Renal cortex interstitium (tissue), 11 donors: ENCODE results near the gene AFF2. TPM values are rescaled to one million over a fixed set of nuclear protein-coding genes. Genes with fewer than 3 reads are reported as not detected.

Source experiments
- DNase-seq, 11 donors: peaks; one replicate each; pipeline ENCODE4 v3.0.0-alpha.2; 2013; ENCODE audit warnings: low read depth in 9 of 11, low spot score in 4 of 11; ENCODE audit errors: extremely low read depth in 1 of 11
- polyA plus RNA-seq, 3 donors: library from polyadenylated mRNA; unstranded; fragments of 120-200 nt; gene quantifications; one replicate each; pipeline ENCODE4 v1.2.1, GENCODE V29; 2013; ENCODE audit not compliant: insufficient read length in 3 of 3

AFF2 gene
- polyA plus RNA-seq, 3 donors: 4.5 to 6.3 (median 5.3) TPM

GRCh38 chrX:148788449-148788848, 288.0 kb downstream of the AFF2 start:
- DNase-seq: no peak

DNA sequence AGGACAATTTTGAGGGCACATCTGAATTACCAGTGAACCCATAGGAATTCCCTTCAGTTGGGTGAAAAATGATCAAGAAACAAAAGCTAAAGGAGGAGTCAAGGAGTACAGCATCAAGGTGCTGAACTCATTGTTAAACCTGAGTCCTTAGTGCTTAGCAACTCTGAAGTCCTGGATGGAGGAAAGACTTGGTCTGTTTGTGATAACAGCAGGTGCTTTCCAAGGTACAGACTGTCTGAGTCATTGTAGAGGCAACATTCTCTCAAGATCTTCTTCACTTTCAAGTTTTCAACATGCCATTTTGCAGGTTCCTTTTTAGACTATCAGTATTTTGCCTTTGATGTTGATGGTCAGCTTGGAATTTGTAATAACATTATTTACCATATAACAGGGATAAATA, 293.9 kb downstream of the AFF2 start:
- DNase-seq: no peak

DNA sequence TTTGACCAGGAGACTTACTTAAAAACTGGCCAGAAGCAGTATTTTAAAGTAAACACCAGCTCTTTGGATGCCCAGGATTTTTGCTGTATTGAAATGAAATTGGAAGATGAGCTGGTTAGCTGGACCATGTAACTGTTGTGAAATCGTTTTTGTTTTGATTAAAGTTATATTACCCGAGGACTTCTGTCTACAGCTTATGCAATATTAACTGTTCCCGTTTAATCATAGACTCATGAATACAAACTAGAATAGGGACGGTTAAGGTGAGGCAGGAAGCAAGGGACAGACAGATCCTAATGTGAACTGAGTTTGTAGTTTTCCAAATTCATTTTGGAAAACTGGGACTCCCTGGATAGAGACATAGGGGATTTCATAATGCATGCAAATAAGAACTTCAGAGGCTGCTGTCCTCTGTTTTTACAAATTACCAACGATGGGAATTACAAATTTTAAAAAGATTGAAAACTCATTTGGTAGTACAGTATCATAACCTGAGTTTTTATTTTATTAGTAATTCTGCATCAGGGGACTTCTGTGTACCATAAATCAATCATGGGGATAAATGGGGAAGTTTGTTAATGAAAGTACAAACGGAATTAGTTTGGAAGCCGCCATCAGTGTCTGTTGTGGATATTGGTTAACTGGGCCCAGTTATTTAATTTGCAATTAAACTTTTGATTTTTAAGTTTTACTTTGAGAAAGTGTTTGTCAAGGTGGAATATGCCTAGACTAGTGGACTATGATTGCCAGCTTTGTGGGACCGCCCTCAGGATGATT, 304.4 kb downstream of the AFF2 start:
- DNase-seq: no peak

- DNase-seq: no peak
These were observed 305.9 kb downstream of the AFF2 start for GRCh38 chrX:148806145-148806870.

DNA sequence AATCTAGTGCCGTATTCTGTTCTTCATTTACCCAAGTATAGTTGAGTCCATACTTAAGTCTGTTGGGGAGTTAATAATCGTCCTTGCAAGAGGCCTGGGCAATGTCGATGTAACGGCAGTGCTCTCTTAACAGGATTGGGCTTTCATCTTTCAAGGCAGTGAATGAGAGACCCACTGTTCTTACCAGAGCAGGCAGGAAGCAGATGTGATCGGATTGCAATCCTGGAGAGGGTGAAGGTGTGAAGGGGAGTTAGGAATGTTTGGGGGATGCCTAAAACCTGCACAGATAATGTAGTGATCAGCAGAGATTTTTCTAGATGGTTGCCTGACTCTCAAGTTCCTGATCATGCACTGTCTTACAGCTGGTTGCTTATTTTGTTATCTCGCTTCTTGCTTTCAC, 308.4 kb downstream of the AFF2 start:
- DNase-seq: no peak

- no peak for DNase-seq
These were observed 310.8 kb downstream of the AFF2 start for GRCh38 chrX:148811236-148811635.

GRCh38 chrX:148813422-148813821, 313.0 kb downstream of the AFF2 start:
- no peak for DNase-seq

DNA sequence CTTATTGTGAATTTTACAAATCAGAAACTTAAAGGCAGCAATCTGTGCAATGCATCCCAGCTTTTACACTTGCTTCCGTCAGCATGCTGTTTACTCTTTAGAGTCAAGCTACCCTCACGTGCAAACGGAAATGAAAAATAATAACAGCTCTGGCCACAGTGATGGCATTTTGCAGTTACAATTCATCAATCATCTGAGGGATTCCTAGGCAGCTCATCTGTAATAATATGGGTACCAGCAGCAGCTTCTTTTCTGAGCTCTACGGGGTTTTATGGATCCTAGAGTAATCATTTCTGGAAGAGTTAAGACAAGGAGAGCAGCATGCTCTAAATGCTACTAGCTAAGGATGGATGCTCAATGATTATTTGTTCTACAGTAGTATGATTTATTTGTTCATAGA, 313.6 kb downstream of the AFF2 start:
- DNase-seq: no peak

DNA sequence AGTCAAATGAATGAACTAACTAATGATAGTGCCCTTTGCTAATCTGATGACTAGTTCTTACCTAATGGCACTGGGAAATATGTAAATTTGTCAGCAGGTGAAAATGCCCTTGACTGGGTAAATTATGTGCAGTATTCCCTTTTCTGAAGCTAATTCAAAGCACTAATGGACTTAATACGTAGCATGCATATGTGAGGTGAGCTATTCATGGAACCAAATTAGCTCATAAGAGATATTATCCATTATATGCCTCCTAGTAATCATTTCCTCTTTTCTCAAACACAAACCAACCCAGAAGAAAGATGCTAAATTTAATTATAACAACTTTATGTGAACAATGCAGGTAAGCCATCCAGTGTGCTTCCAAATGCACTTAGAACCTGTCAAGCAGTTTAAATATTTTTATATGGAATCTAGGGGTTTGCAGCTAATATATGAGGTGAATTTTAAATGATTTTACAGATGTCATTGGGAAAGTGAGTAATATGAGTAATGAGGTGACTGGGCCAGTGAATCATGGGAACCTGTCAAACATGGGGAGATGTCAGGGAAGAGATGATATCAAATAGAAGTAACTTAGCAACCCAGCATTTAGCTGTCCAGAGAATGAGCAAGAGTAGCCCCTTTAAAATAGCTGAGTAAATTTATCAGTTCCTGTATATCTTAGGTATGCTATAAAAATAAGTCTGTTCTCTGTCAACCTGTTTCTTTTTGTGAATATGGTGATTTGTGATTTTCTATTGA, 315.0 kb downstream of the AFF2 start:
- DNase-seq: no peak

DNA sequence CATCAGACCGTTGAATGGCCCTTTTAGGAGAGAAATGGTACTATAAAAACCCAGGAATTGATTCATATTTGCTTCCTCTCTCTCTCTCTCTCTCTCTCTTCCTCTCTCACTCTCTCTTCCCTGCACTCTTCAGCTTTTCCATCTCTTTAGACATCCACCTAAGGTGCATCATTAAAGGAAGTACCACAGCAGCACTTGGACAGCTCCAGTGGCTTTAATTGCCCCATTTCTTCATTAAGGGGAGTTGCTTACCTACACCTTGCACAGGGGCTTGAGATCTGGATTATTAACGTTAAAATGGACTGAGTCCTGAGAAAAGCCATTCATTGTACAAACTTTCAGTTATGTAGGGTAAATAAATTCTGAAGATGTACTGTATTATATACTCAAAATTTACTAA, 323.6 kb downstream of the AFF2 start:
- DNase-seq: no peak

DNA sequence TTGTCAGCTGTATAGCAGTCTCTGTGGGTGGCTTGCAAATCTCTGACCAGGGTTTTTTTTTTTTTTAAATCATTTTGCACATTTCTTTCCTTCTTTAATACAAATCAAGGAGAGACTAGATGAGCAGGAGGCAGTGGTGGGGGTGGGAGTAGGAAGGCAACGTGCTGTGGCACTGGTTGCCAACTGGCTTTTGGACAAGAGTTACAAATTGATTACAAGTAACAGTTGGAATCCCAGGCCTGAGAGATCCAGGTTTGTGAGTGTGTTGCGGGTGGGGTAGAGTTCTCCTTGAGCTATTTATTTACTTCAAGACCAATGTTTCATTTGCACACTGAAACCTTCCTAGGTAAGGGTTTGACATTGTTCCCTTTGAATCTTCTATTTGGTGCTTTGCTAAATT, 325.3 kb downstream of the AFF2 start:
- no peak for DNase-seq

DNA sequence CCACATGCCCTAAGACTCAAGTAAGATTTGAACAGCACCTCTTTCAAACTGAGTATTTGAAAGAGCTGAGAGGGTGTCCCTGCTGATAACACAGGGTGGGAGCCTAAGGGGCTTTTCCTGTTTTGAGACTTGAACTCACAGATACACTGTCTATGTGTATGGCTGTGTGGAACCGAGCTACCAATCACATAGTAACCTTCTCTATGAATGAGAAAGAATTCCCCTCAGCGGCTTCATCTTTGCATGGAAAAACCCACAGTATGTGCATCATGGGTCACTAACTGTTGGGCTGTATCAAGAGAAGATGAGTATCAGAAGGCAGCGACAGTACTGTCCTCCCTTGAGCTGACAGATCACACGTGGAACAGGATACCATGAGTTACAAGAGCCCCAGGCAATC, 336.3 kb downstream of the AFF2 start:
- DNase-seq: peak in 2 of 11 donors; percentile 1 to 4

GRCh38 chrX:148850631-148851030, 350.2 kb downstream of the AFF2 start:
- no peak for DNase-seq

DNA sequence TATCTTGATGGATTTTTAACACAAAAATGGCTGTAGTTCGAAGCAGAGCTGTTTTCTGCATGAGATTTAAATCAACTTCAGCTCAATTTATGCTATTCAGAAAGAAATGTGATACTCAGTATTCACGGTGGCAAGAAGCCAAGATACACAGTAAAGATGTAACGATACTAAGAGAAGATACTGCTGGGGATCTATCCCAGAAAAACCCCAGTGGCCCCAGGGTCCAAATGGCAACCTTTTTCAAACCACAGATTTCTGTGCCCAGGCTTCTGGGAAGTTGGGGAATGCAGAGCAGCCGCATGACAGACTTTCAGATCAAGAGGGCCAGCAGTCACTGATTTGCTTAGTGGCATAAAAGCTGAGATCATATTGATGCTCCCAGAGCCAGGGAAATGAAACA, 353.9 kb downstream of the AFF2 start:
- DNase-seq: peak in 1 of 11 donors; percentile 3

DNA sequence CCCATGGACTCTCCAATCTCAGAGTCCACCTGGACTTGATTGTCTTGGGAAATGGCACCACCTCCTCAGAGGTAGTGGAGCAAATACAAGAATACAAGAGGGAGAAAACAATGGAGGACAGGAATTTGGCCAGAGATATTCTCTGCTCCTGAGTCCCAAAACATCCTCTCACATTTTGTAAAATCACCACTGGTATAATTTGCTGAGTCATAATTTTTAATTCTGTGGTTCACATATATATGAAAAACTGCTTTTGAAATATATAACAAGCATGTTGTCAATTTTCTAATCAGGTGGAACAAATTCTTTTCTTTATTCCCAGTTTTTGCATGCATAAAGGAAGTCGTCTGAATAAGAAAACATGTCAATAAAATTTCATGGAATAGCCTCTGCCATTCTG, 356.1 kb downstream of the AFF2 start:
- no peak for DNase-seq

DNA sequence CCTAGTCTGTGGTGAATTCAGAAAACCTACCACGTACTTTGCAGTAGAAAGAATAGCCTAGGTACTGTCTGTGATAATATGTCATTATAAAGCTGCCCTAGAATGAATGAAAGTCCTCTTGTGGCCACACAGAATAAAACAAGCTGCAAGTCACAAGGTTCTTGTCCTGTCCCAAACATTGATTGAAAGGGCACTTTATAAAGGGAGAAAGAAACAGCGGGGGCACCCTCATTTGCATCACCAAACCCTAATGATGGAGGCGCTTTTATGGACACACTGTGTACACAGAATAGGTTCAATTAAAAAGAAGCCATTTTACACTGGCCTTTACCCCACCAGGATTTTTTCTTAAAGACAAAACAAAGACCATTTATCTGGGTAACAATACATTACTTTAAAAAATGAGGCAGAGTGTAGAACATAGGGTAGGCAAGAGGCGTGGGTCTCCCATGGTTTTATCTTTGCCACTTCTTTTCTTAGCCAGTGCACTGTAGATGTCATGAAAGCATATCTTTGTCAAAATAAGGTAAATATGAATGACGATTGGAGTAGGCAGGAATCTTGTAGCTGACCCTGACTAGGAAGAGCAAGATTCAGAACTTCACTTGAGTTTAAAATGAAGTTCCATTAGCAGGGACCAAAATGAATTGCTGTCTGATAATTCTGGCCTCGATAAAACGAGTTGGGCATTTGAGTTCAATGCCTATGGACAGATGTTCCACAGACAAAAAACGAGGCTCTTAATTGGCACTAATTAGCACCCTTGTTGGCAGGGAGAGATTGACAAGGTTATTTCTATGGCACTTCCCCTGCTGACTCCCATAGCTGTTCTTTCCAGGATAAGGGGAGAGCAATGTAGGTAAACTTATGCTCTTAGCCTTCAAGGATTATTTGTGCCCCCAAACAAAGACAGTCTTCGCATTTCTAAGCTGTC, 365.1 kb downstream of the AFF2 start:
- no peak for DNase-seq

GRCh38 chrX:148867596-148867995, 367.2 kb downstream of the AFF2 start:
- no peak for DNase-seq

DNA sequence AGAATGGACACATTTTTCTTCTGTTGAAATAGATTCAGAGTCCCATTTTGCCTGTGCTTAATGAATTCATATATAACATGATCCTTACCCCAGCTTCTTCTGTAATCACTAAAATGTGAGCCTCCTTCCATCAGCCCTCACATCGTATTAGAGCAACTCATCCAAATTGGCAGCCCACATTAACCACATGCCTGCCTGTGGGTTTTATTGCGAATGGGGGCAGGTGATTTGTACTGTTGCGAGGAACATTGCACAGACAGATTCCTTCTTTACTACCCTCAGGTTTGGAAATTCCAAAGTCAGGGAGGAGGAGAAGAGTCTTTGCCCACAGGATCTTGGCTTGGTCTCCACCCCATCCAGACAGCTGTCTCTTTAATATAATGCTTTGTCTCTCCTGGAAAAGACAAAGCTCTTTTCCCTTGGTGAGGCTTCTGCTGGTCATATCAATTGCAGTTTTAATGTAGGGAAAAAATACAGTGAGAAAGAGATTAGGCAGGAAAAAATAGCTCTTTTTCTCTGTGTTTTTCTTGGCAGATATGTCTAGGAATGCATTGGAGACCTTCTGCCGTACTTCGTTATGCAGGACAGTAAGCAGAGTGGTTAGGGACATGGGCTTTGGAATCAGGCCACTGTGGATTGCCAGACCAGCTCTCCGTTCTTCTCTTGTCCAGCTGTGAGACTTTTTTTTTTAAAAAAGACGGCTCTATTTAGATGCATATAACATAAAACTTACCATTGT, 371.2 kb downstream of the AFF2 start:
- peak in 1 of 11 donors; percentile 11 for DNase-seq
